GM23338 (cell line): ENCODE measurements around the gene TLNRD1. TPM values are rescaled to one million over a fixed set of nuclear protein-coding genes. Genes with fewer than 3 reads are reported as not detected.

Experiments used
- ATAC-seq: fragments of 200-7000 bp; cut with Tn5 transposase; 3 replicates; pipeline ENCODE4 v1.9.1; 2020
- DNase-seq: peaks from one replicate; pipeline ENCODE4 v3.0.0-alpha.2; 2015; ENCODE audit warnings: low spot score
- H2AFZ ChIP-seq: fragments of 200-600 bp; sonication (generic); 2 replicates; pipeline ENCODE4 v1.8.0; 2016; ENCODE audit warnings: antibody characterized with exemption, mild to moderate bottlenecking, moderate library complexity
- H3F3A ChIP-seq: fragments of 200-600 bp; sonication (generic); replicated peaks from 2 replicates; pipeline ENCODE4 v1.8.0; 2017; ENCODE audit warnings: antibody characterized with exemption, mixed run types, low read depth
- H3K27ac ChIP-seq: fragments of 200-600 bp; sonication (generic); 2 replicates; pipeline ENCODE4 v1.6.1; 2016; ENCODE audit warnings: low read depth
- H3K27me3 ChIP-seq: fragments of 200-600 bp; sonication (generic); 2 replicates; pipeline ENCODE4 v1.8.0; 2016; ENCODE audit warnings: mild to moderate bottlenecking, mixed run types, moderate library complexity; ENCODE audit not compliant: insufficient read depth
- H3K36me3 ChIP-seq: fragments of 200-600 bp; sonication (generic); 2 replicates; pipeline ENCODE4 v1.8.0; 2016; ENCODE audit warnings: mild to moderate bottlenecking; ENCODE audit not compliant: insufficient read depth
- H3K4me1 ChIP-seq: fragments of 200-600 bp; sonication (generic); 2 replicates; pipeline ENCODE4 v1.8.0; 2016; ENCODE audit warnings: mild to moderate bottlenecking, moderate library complexity; ENCODE audit not compliant: insufficient read depth
- H3K4me2 ChIP-seq: fragments of 200-600 bp; sonication (generic); 2 replicates; pipeline ENCODE4 v1.7.1; 2017; ENCODE audit warnings: mixed run types
- H3K4me3 ChIP-seq: fragments of 200-600 bp; sonication (generic); 2 replicates; pipeline ENCODE4 v1.6.1; 2016; ENCODE audit warnings: mixed run types
- H3K79me2 ChIP-seq: fragments of 200-600 bp; sonication (generic); replicated peaks from 2 replicates; pipeline ENCODE4 v1.8.0; 2017; ENCODE audit warnings: mild to moderate bottlenecking; ENCODE audit not compliant: insufficient read depth
- H3K9me2 ChIP-seq: fragments of 200-600 bp; sonication (generic); 2 replicates; pipeline ENCODE4 v1.8.0; 2017; ENCODE audit not compliant: insufficient read depth
- H4K20me1 ChIP-seq: fragments of 200-600 bp; sonication (generic); replicated peaks from 2 replicates; pipeline ENCODE4 v1.8.0; 2017; ENCODE audit warnings: mild to moderate bottlenecking; ENCODE audit not compliant: insufficient read depth
- H3K27ac Mint-ChIP-seq: 2 replicates; pipeline ENCODE4 v1.8.0; 2020; ENCODE audit warnings: inconsistent platforms, mild to moderate bottlenecking, moderate library complexity, mixed read lengths
- H3K27me3 Mint-ChIP-seq: 3 replicates; pipeline ENCODE4 v1.8.0; 2022; ENCODE audit warnings: low read depth, mild to moderate bottlenecking, moderate library complexity, mixed read lengths, inconsistent platforms; ENCODE audit not compliant: insufficient read depth, poor library complexity
- H3K36me3 Mint-ChIP-seq: 3 replicates; pipeline ENCODE4 v1.8.0; 2021; ENCODE audit warnings: low read depth, mild to moderate bottlenecking, inconsistent platforms, moderate library complexity, mixed read lengths
- H3K4me1 Mint-ChIP-seq: 3 replicates; pipeline ENCODE4 v1.8.0; 2020; ENCODE audit warnings: mild to moderate bottlenecking, inconsistent platforms, mixed read lengths
- H3K4me3 Mint-ChIP-seq: 3 replicates; pipeline ENCODE4 v1.8.0; 2021; ENCODE audit warnings: moderate library complexity, mild to moderate bottlenecking, inconsistent platforms, mixed read lengths
- H3K9me3 Mint-ChIP-seq: 3 replicates; pipeline ENCODE4 v1.8.0; 2020; ENCODE audit warnings: moderate library complexity, mild to moderate bottlenecking, inconsistent platforms, mixed read lengths
- CTCF ChIP-seq, 2 experiments: fragments of 200-600 bp in 1 of 2; sonication (generic) in 1 of 2; conservative IDR thresholded peaks; 2 replicates each; pipeline versions ENCODE4 v1.5.1 to v1.6.1; 2016 to 2017; ENCODE audit warnings: antibody characterized with exemption in 2 of 2, low read depth in 2 of 2, mild to moderate bottlenecking in 2 of 2, moderate library complexity in 1 of 2
- ETS1 ChIP-seq: IDR thresholded peaks from 2 replicates; pipeline ENCODE4 v1.6.1; 2016; ENCODE audit warnings: antibody characterized with exemption
- EZH2 ChIP-seq: fragments of 200-600 bp; sonication (generic); IDR thresholded peaks from one replicate; pipeline ENCODE4 v1.8.0; 2017; ENCODE audit warnings: antibody characterized with exemption, mild to moderate bottlenecking, low read depth; ENCODE audit not compliant: unreplicated experiment
- NANOG ChIP-seq: IDR thresholded peaks from 2 replicates; pipeline ENCODE4 v1.6.1; 2016; ENCODE audit warnings: antibody characterized with exemption, borderline replicate concordance
- POLR2AphosphoS5 ChIP-seq: IDR thresholded peaks from 2 replicates; pipeline ENCODE4 v1.6.1; 2016; ENCODE audit warnings: antibody characterized with exemption, low read depth
- REST ChIP-seq: IDR thresholded peaks from one replicate; pipeline ENCODE4 v1.6.1; 2018; ENCODE audit warnings: antibody characterized with exemption; ENCODE audit not compliant: unreplicated experiment
- STAT1 ChIP-seq: IDR thresholded peaks from one replicate; pipeline ENCODE4 v1.6.1; 2016; ENCODE audit warnings: antibody characterized with exemption; ENCODE audit not compliant: unreplicated experiment
- ZNF331 ChIP-seq: fragments of 250-450 bp; sonication (Bioruptor Pico); IDR thresholded peaks from 2 replicates; pipeline ENCODE4 v1.5.0; 2020; ENCODE audit warnings: low read depth, mild to moderate bottlenecking, moderate library complexity
- ZNF462 ChIP-seq: fragments of 250-450 bp; sonication (Bioruptor Pico); IDR thresholded peaks from 2 replicates; pipeline ENCODE4 v1.5.0; 2020; ENCODE audit warnings: mild to moderate bottlenecking, moderate library complexity
- polyA plus RNA-seq: library from polyadenylated mRNA; unstranded; fragments of >200 nt; fragmentation: Nextera tagmentation; extraction: Ambion mirVana; gene quantifications from 2 replicates; pipeline ENCODE4 v1.2.1, GENCODE V29; 2016
- total RNA-seq: library from RNA; depleted of rRNA; stranded (reverse); fragments of >200 nt; shearing (Covaris generic); gene quantifications from 2 replicates; pipeline ENCODE4 v1.2.3, GENCODE V29; 2014

TLNRD1 gene
- total and polyA plus RNA-seq, 2 experiments from 2014 or later, result 6.7 to 27.3 TPM

- no peak for TF ChIP-seq CTCF (conservative IDR thresholded peaks at IDR 0.05; ENCODE audit: low read depth in 2 of 2)
- no peak for TF ChIP-seq ETS1
- TF ChIP-seq STAT1, result no peak
- no peak for TF ChIP-seq NANOG
- TF ChIP-seq ZNF462 (CRISPR knock-in tag), result no peak
- no peak for TF ChIP-seq ZNF331 (CRISPR knock-in tag)
- TF ChIP-seq EZH2, result no peak
- no peak for TF ChIP-seq REST
- TF ChIP-seq POLR2AphosphoS5, result no peak
- Histone ChIP-seq H3K27ac (no peak overlapping the region), H3F3A (no peaks in the 10 kb centered on the region), H2AFZ (no peak overlapping the region), H3K27me3 (peaks cover 15% of the 10 kb centered on the region), H3K4me1 (no peaks in the 10 kb centered on the region), H3K4me2 (no peak overlapping the region), H3K4me3 (no peak overlapping the region), H3K79me2 (peaks cover 13% of the 10 kb centered on the region), H3K9me2 (no peaks in the 10 kb centered on the region; the same call in 1 of the 2 replicates), H4K20me1 (peaks cover 13% of the 10 kb centered on the region), H3K36me3 (no peaks in the 10 kb centered on the region)
- DNase-seq (no peak), ATAC-seq (no peak)
- H3K27me3 Mint-ChIP-seq, result peaks cover 4% of the 10 kb centered on the region
- H3K4me3 Mint-ChIP-seq, result no peak overlapping the region
- no peaks in the 10 kb centered on the region for H3K9me3 Mint-ChIP-seq
- peaks cover 4% of the 10 kb centered on the region; the same call in 1 of the 3 replicates for H3K4me1 Mint-ChIP-seq
- H3K27ac Mint-ChIP-seq, result no peak overlapping the region
- H3K36me3 Mint-ChIP-seq, result peaks cover 10% of the 10 kb centered on the region; the same call in 2 of the 3 replicates
These were observed 6.8 kb downstream of the TLNRD1 start for GRCh38 chr15:81007428-81008064.
